Renal cortical epithelial cell (primary cell): ENCODE data around the gene GLT8D2. TPM values are rescaled to one million over a fixed set of nuclear protein-coding genes. Genes with fewer than 3 reads are reported as not detected.
"Not testable (repeated sequence)": the region's sequence is repeated elsewhere in the genome, so short reads cannot be mapped to it uniquely, and the experiment has no call there.

Source experiments
- DNase-seq: peaks from one replicate; pipeline ENCODE4 v3.0.0-alpha.2; 2011; ENCODE audit warnings: low read depth
- total RNA-seq: library from RNA; depleted of rRNA; stranded (reverse); fragments of >200 nt; gene quantifications from 2 replicates; pipeline ENCODE4 v1.2.3, GENCODE V29; 2014

GLT8D2 gene
- total RNA-seq, 1 donor from 2014 or later = 12.5 TPM

GRCh38 chr12:104050436-104050835, 449 bp upstream of the GLT8D2 start:
- no peak for DNase-seq

- peak; percentile 48 for DNase-seq
Observed at GRCh38 chr12:104049278-104049902, 597 bp downstream of the GLT8D2 start.

GRCh38 chr12:104048811-104049210, 1.2 kb downstream of the GLT8D2 start:
- no peak for DNase-seq

GRCh38 chr12:104048162-104048561, 1.8 kb downstream of the GLT8D2 start:
- DNase-seq = no peak

GRCh38 chr12:104046306-104046705, 3.7 kb downstream of the GLT8D2 start:
- no peak for DNase-seq

GRCh38 chr12:104044158-104044557, 5.8 kb downstream of the GLT8D2 start:
- no peak for DNase-seq

GRCh38 chr12:104042580-104042979, 7.4 kb downstream of the GLT8D2 start:
- no peak for DNase-seq

- not testable (repeated sequence) for DNase-seq
Observed at GRCh38 chr12:104039769-104040168, 10.2 kb downstream of the GLT8D2 start.

- DNase-seq = not testable (repeated sequence)
Observed at GRCh38 chr12:104036143-104036542, 13.8 kb downstream of the GLT8D2 start.

- not testable (repeated sequence) for DNase-seq
Observed at GRCh38 chr12:104030596-104030995, 19.4 kb downstream of the GLT8D2 start.

- no peak for DNase-seq
Observed at GRCh38 chr12:104026841-104027599, 23.0 kb downstream of the GLT8D2 start.

- DNase-seq = no peak
Observed at GRCh38 chr12:104025771-104026170, 24.2 kb downstream of the GLT8D2 start.

GRCh38 chr12:104024348-104024747, 25.6 kb downstream of the GLT8D2 start:
- DNase-seq = no peak

GRCh38 chr12:104023710-104024109, 26.3 kb downstream of the GLT8D2 start:
- no peak for DNase-seq

GRCh38 chr12:104022786-104023185, 27.2 kb downstream of the GLT8D2 start:
- DNase-seq = no peak

- not testable (repeated sequence) for DNase-seq
Observed at GRCh38 chr12:104021862-104022261, 28.1 kb downstream of the GLT8D2 start.

- DNase-seq = no peak
Observed at GRCh38 chr12:104012331-104012730, 37.7 kb downstream of the GLT8D2 start.

GRCh38 chr12:104011253-104011652, 38.7 kb downstream of the GLT8D2 start:
- DNase-seq = peak; percentile 90

GRCh38 chr12:104010606-104011169, 39.3 kb downstream of the GLT8D2 start:
- DNase-seq = no peak

- no peak for DNase-seq
Observed at GRCh38 chr12:104010121-104010520, 39.9 kb downstream of the GLT8D2 start.

GRCh38 chr12:104006929-104007328, 43.1 kb downstream of the GLT8D2 start:
- peak; percentile 87 for DNase-seq

- DNase-seq = no peak
Observed at GRCh38 chr12:104003596-104003995, 46.4 kb downstream of the GLT8D2 start.

- DNase-seq = no peak
Observed at GRCh38 chr12:104002686-104003085, 47.3 kb downstream of the GLT8D2 start.
